Heart left ventricle (tissue), 13 donors: ENCODE data around the gene HTR3B.
"Not testable (repeated sequence)": the region's sequence is repeated elsewhere in the genome, so short reads cannot be mapped to it uniquely, and the experiment has no call there.

Source experiments
- POLR2A ChIP-seq, 2 donors: fragments of 450-650 bp; IDR thresholded peaks; one replicate each; pipeline ENCODE4 v1.6.1; 2017; ENCODE audit warnings: antibody characterized with exemption in 2 of 2, mild to moderate bottlenecking in 2 of 2, moderate library complexity in 2 of 2
- TF ChIP-seq, protein P1 (sequence below), 12 donors: fragments of 200-600 bp; sonication (generic) in 4 of 12; IDR thresholded peaks; one replicate each; pipeline versions ENCODE4 v1.5.0 to v1.8.0; 2018 to 2022; ENCODE audit warnings: antibody characterized with exemption in 12 of 12, mild to moderate bottlenecking in 5 of 12
- donor health status: ischemic (EF 13 %, LVEDD 7.1; RV severe dilation, severe dysfunction).
- donor health status: DM: no; HTN: yes; CAD: no.
- donor health status: DM: no; HTN: no; CAD: no.
- donor health status: ischemic (EF 25% LVEDD 6.9; RV normal size, moderate dysfunction).
- donor health status: ischemic (EF 25% LVEDD 5.7; RV mildly dilated, moderate dysfunction).
- donor health status: ischemic (EF 35%, LVEDD 5.7; RV mildly dilated, moderate dysfunction).
- donor health status: nonischemic (EF 11% LVEDD 7.7; RV severe dilation, severe dysfunction).
- donor health status: DM: yes; HTN: yes; CAD: no.
- donor health status: PGD.
- donor health status: ischemic (EF 29% LVEDD 5.4; RV normal size, mild dysfunction).
- donor health status: nonischemic (EF 23%, LVEDD 6.1; RV moderate dilation, normal function).

DNA sequence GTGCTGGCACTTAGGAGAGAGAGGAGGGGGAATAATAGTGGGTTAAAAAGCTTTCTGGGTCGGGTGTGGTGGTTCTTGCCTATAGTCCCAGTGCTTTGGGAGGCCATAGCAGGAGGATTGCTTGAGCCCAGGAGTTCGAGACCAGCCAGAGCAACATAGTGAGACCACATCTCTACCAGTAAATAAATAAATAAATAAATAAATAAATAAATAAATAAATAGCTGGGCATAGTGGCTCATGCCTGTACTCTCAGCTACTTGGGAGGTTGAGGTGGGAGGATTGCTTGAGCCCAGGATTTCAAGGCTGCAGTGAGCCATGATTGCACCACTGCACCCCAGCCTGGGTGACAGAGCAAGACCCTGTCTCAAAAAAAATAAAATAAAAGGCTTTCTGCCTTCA lies 41.6 kb downstream of the HTR3B start:
- TF ChIP-seq, protein P1, sequence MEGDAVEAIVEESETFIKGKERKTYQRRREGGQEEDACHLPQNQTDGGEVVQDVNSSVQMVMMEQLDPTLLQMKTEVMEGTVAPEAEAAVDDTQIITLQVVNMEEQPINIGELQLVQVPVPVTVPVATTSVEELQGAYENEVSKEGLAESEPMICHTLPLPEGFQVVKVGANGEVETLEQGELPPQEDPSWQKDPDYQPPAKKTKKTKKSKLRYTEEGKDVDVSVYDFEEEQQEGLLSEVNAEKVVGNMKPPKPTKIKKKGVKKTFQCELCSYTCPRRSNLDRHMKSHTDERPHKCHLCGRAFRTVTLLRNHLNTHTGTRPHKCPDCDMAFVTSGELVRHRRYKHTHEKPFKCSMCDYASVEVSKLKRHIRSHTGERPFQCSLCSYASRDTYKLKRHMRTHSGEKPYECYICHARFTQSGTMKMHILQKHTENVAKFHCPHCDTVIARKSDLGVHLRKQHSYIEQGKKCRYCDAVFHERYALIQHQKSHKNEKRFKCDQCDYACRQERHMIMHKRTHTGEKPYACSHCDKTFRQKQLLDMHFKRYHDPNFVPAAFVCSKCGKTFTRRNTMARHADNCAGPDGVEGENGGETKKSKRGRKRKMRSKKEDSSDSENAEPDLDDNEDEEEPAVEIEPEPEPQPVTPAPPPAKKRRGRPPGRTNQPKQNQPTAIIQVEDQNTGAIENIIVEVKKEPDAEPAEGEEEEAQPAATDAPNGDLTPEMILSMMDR (IDR thresholded peaks at IDR 0.05), result not testable (repeated sequence)
- TF ChIP-seq POLR2A (IDR thresholded peaks at IDR 0.05), result not testable (repeated sequence)
